GM18517 (cell line): ENCODE measurements around the gene SETD2.

Source experiments
- ATAC-seq: cut with Tn5 transposase; IDR thresholded peaks from one replicate; pipeline ENCODE4 v1.9.1; 2021; ENCODE audit warnings: mild to moderate bottlenecking, moderate library complexity; ENCODE audit not compliant: unreplicated experiment

Gene SETD2

GRCh38 chr3:47012342-47013230 lies 151.3 kb downstream of the SETD2 start:
- no peak for ATAC-seq

- ATAC-seq: no peak
These were observed 152.5 kb downstream of the SETD2 start for GRCh38 chr3:47011371-47011770.

- no peak for ATAC-seq
These were observed 153.0 kb downstream of the SETD2 start for GRCh38 chr3:47010910-47011309.

GRCh38 chr3:47010111-47010712 lies 153.7 kb downstream of the SETD2 start:
- no peak for ATAC-seq

GRCh38 chr3:47009225-47010110 lies 154.4 kb downstream of the SETD2 start:
- ATAC-seq: peak; percentile 81

GRCh38 chr3:47008851-47009224 lies 155.1 kb downstream of the SETD2 start:
- no peak for ATAC-seq

- no peak for ATAC-seq
These were observed 155.6 kb downstream of the SETD2 start for GRCh38 chr3:47008234-47008796.

GRCh38 chr3:47007482-47008233 lies 156.3 kb downstream of the SETD2 start:
- no peak for ATAC-seq

GRCh38 chr3:47007001-47007400 lies 156.9 kb downstream of the SETD2 start:
- ATAC-seq: no peak

GRCh38 chr3:47006145-47006651 lies 157.7 kb downstream of the SETD2 start:
- ATAC-seq: no peak

GRCh38 chr3:47005212-47006144 lies 158.4 kb downstream of the SETD2 start:
- no peak for ATAC-seq

- no peak for ATAC-seq
These were observed 159.3 kb downstream of the SETD2 start for GRCh38 chr3:47004369-47005211.

- no peak for ATAC-seq
These were observed 160.2 kb downstream of the SETD2 start for GRCh38 chr3:47003461-47004368.

- ATAC-seq: no peak
These were observed 160.9 kb downstream of the SETD2 start for GRCh38 chr3:47003056-47003410.

GRCh38 chr3:47002171-47003055 lies 161.5 kb downstream of the SETD2 start:
- no peak for ATAC-seq

- no peak for ATAC-seq
These were observed 162.2 kb downstream of the SETD2 start for GRCh38 chr3:47001731-47002170.
